GM19240 (cell line): ENCODE measurements around the gene CELSR3.

Experiments used
- DNase-seq: peaks from one replicate; pipeline ENCODE4 v3.0.0; 2011; ENCODE audit warnings: low spot score; ENCODE audit not compliant: insufficient read length

CELSR3 gene

GRCh38 chr3:48609088-48610005 is 53.3 kb downstream of the CELSR3 start, which contains the start of gene UQCRC1:
Gene UQCRC1 (minus strand): TSS chr3:48609646. CDS start chr3:48609620, 26 bp downstream.
- peak; percentile 98 for DNase-seq

- no peak for DNase-seq
Measured at GRCh38 chr3:48607519-48607918, 55.2 kb downstream of the CELSR3 start.

- DNase-seq = no peak
Measured at GRCh38 chr3:48601622-48601994, 61.1 kb downstream of the CELSR3 start.

- no peak for DNase-seq
Measured at GRCh38 chr3:48600711-48601621, 61.7 kb downstream of the CELSR3 start.

GRCh38 chr3:48599509-48600285 is 63.0 kb downstream of the CELSR3 start:
- DNase-seq = no peak

GRCh38 chr3:48599077-48599501 is 63.6 kb downstream of the CELSR3 start:
- DNase-seq = no peak

GRCh38 chr3:48598323-48599076 is 64.2 kb downstream of the CELSR3 start:
- DNase-seq = no peak

GRCh38 chr3:48597408-48597800 is 65.3 kb downstream of the CELSR3 start:
- no peak for DNase-seq

GRCh38 chr3:48596676-48597407 is 65.8 kb downstream of the CELSR3 start:
- no peak for DNase-seq

GRCh38 chr3:48596157-48596556 is 66.5 kb downstream of the CELSR3 start:
- no peak for DNase-seq

GRCh38 chr3:48595526-48596121 is 67.1 kb downstream of the CELSR3 start:
- no peak for DNase-seq

- no peak for DNase-seq
Measured at GRCh38 chr3:48595075-48595525, 67.6 kb downstream of the CELSR3 start, which contains the start of gene COL7A1. Gene COL7A1 (minus strand): TSS chr3:48595329. CDS start chr3:48595159, 170 bp downstream.

- no peak for DNase-seq
Measured at GRCh38 chr3:48594417-48595049, 68.2 kb downstream of the CELSR3 start.

GRCh38 chr3:48593337-48593736 is 69.3 kb downstream of the CELSR3 start:
- no peak for DNase-seq

- DNase-seq = no peak
Measured at GRCh38 chr3:48592519-48593087, 70.1 kb downstream of the CELSR3 start.

- no peak for DNase-seq
Measured at GRCh38 chr3:48591886-48592518, 70.7 kb downstream of the CELSR3 start.

GRCh38 chr3:48591436-48591835 is 71.2 kb downstream of the CELSR3 start:
- DNase-seq = no peak

GRCh38 chr3:48588230-48588629 is 74.5 kb downstream of the CELSR3 start:
- no peak for DNase-seq
